SK-N-SH (cell line): ENCODE results near the gene PORCN. TPM values are rescaled to one million over a fixed set of nuclear protein-coding genes. Genes with fewer than 3 reads are reported as not detected.

Experiments used
- CTCF ChIA-PET: fragments of 300-600, 350-600 bp; formaldehyde crosslinking; extraction: SDS; loops from one replicate; lab custom pipeline; 2021; lab: Yijun Ruan, JAX
- POLR2A ChIA-PET: fragments of 350-600 bp; sonication (Branson Sonifier 250); formaldehyde crosslinking; extraction: SDS; loops from one replicate; lab custom pipeline; 2020; ENCODE audit warnings: antibody characterized with exemption, inconsistent platforms; lab: Yijun Ruan, JAX
- DNase-seq: peaks from one replicate; pipeline ENCODE4 v3.0.0; 2012
- H2AFZ ChIP-seq: fragments of 200-600 bp; sonication (generic); 2 replicates; pipeline ENCODE4 v1.8.1; 2016; ENCODE audit warnings: antibody characterized with exemption, mild to moderate bottlenecking, low read depth
- H3F3A ChIP-seq: fragments of 200-600 bp; sonication (generic); replicated peaks from 2 replicates; pipeline ENCODE3; 2016; ENCODE audit warnings: antibody characterized with exemption, mild to moderate bottlenecking; ENCODE audit not compliant: insufficient read depth
- H3K27ac ChIP-seq, 2 experiments: fragments of 200-500 bp in 1 of 2; fragments of 200-600 bp in 1 of 2; sonication (Bioruptor generic) in 1 of 2; sonication (generic), shearing (Covaris generic) in 1 of 2; 2 replicates each; pipeline versions ENCODE4 v1.5.1 to v1.6.1; 2014 to 2016; ENCODE audit warnings: low read depth in 2 of 2, inconsistent platforms in 1 of 2, low read length in 1 of 2, mild to moderate bottlenecking in 1 of 2, mixed read lengths in 1 of 2
- H3K27me3 ChIP-seq: fragments of 200-600 bp; sonication (generic), shearing (Covaris generic); 2 replicates; pipeline ENCODE4 v1.6.1; 2016; ENCODE audit warnings: mixed run types; ENCODE audit not compliant: insufficient read depth
- H3K36me3 ChIP-seq, 2 experiments: fragments of 200-500 bp in 1 of 2; fragments of 200-600 bp in 1 of 2; sonication (Bioruptor generic) in 1 of 2; sonication (generic) in 1 of 2; replicated peaks in 1 of 2; 2 replicates each; pipeline versions ENCODE3 to v1.5.1; 2014 to 2016; ENCODE audit warnings: low read length in 1 of 2, mild to moderate bottlenecking in 1 of 2; ENCODE audit not compliant: insufficient read depth in 2 of 2, control insufficient read depth in 1 of 2
- H3K4me1 ChIP-seq, 2 experiments: fragments of 200-500 bp in 1 of 2; fragments of 200-600 bp in 1 of 2; sonication (Bioruptor generic) in 1 of 2; sonication (generic), shearing (Covaris generic) in 1 of 2; 2 replicates each; pipeline versions ENCODE4 v1.5.1 to v1.6.1; 2014 to 2016; ENCODE audit warnings: low read depth in 1 of 2, low read length in 1 of 2, mixed run types in 1 of 2; ENCODE audit not compliant: insufficient read depth in 2 of 2, control insufficient read depth in 1 of 2
- H3K4me2 ChIP-seq: fragments of 200-600 bp; sonication (generic), shearing (Covaris generic); 2 replicates; pipeline ENCODE4 v1.6.1; 2017; ENCODE audit warnings: mixed run types
- H3K4me3 ChIP-seq, 2 experiments: fragments of 200-500 bp in 1 of 2; fragments of 200-600 bp in 1 of 2; sonication (Bioruptor generic) in 1 of 2; sonication (generic), shearing (Covaris generic) in 1 of 2; 2 replicates each; pipeline versions ENCODE4 v1.5.1 to v1.8.1; 2014 to 2016; ENCODE audit warnings: low read depth in 2 of 2, inconsistent platforms in 1 of 2, low read length in 1 of 2, mild to moderate bottlenecking in 1 of 2, mixed read lengths in 1 of 2, moderate library complexity in 1 of 2
- H3K79me2 ChIP-seq: fragments of 200-600 bp; sonication (generic); 2 replicates; pipeline ENCODE4 v1.8.1; 2017; ENCODE audit warnings: mild to moderate bottlenecking; ENCODE audit not compliant: insufficient read depth
- H3K9ac ChIP-seq: fragments of 200-600 bp; sonication (generic); 2 replicates; pipeline ENCODE4 v1.6.1; 2017; ENCODE audit warnings: mixed run types
- H3K9me2 ChIP-seq: fragments of 200-600 bp; sonication (generic); 2 replicates; pipeline ENCODE4 v1.6.1; 2017; ENCODE audit warnings: mixed run types
- H3K9me3 ChIP-seq: fragments of 200-600 bp; sonication (generic); 2 replicates; pipeline ENCODE4 v1.6.1; 2017; ENCODE audit warnings: mixed run types, mild to moderate bottlenecking, moderate library complexity
- H4K20me1 ChIP-seq: fragments of 200-600 bp; sonication (generic); 2 replicates; pipeline ENCODE4 v1.6.1; 2017; ENCODE audit warnings: mild to moderate bottlenecking, mixed run types; ENCODE audit not compliant: insufficient read depth
- CHD2 ChIP-seq: fragments of 150-350 bp; IDR thresholded peaks from 2 replicates; pipeline ENCODE4 v1.6.1; 2018; ENCODE audit warnings: low read length; ENCODE audit not compliant: partially characterized antibody
- EP300 ChIP-seq, 2 experiments: IDR thresholded peaks; 2 replicates each; pipeline versions ENCODE4 v1.4.0 to v1.6.1; 2012; ENCODE audit warnings: borderline replicate concordance in 1 of 2, low read depth in 1 of 2, low read length in 1 of 2
- FOXM1 ChIP-seq: IDR thresholded peaks from 2 replicates; pipeline ENCODE4 v1.4.0; 2012; ENCODE audit warnings: low read depth, mild to moderate bottlenecking
- GABPA ChIP-seq: IDR thresholded peaks from 2 replicates; pipeline ENCODE4 v1.4.0; 2012; ENCODE audit warnings: low read depth, mild to moderate bottlenecking
- MEF2A ChIP-seq: IDR thresholded peaks from 2 replicates; pipeline ENCODE4 v1.4.0; 2012; ENCODE audit warnings: low read depth, borderline replicate concordance
- RCOR1 ChIP-seq: fragments of 150-350 bp; IDR thresholded peaks from 2 replicates; pipeline ENCODE4 v1.6.1; 2017; ENCODE audit warnings: antibody characterized with exemption, low read length
- REST ChIP-seq: IDR thresholded peaks from 2 replicates; pipeline ENCODE4 v1.6.1; 2012; ENCODE audit warnings: mild to moderate bottlenecking, low read depth, low read length, moderate library complexity
- SMC3 ChIP-seq: IDR thresholded peaks from 2 replicates; pipeline ENCODE4 v1.6.1; 2012; ENCODE audit warnings: low read depth, low read length, improper control_type of control experiment
- WGBS: methylation state at CpG from one replicate; pipeline ENCODE4 v1.1.6; 2017; ENCODE audit warnings: low lambda C conversion rate; 5-methylcytosine and 5-hydroxymethylcytosine counted together
- polyA plus RNA-seq, 3 experiments: library from polyadenylated mRNA; depleted of rRNA; stranded (reverse); fragments of >200 nt; gene quantifications; 2 replicates each; pipeline ENCODE4 v1.2.3, GENCODE V29; 2012
- TF ChIP-seq, protein P1 (sequence below): fragments of 150-350 bp; IDR thresholded peaks from 2 replicates; pipeline ENCODE4 v1.6.1; 2017; ENCODE audit warnings: antibody characterized with exemption, low read length, low read depth, borderline replicate concordance
- TF ChIP-seq, protein P2 (sequence below): IDR thresholded peaks from 2 replicates; pipeline ENCODE4 v1.4.0; 2012; ENCODE audit warnings: low read depth, borderline replicate concordance

Gene PORCN
- polyA plus RNA-seq, 1 of the 3 experiments (the other 2 are of a cell fraction) = 11.0 TPM

DNA sequence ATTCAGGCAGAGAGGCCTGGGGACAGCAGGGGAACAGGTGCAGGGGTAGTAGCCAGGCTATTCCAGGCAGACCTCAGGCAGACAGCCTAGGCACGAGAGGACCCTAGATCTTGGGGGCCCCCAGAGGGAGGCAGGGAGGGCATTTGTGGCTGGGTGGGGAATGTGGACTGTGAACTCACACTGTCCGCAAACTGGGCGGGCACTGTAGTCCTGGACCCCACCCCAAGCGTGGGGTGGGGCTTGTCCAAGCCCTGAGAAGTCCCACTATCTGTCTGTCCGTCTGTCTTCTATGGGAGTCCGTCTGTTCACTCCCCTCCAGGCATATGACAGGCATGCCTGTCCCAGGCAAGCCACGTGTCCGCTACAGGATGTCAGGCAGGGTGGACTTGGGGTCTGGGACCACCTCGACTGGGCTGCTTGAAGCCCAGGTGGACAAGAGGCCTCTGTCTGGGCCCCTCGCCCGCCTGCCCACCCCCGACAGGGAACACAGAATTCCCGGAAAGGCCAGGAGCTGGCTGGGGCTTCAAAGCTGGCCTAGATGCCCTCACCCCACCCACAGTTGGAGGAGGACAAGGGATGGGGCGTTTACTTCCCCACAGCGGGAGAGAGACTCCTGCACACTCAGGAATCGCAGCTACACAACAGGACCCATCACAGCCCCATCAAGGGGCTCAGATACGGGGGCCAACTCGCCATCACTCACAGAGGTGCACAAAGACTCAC is 38.5 kb upstream of the PORCN start, which contains the start of gene SLC38A5:
Gene SLC38A5 (minus strand): TSS at position 151 of the 723 bp plus-strand sequence. CDS start 2,336 bp downstream, outside the sequence.
- Histone ChIP-seq H3K79me2 (no peaks in the 10 kb centered on the region), H3K27me3 (no peaks in the 10 kb centered on the region; the same call in 1 of the 2 replicates), H3F3A (no peaks in the 10 kb centered on the region), H3K27ac (no peak within 1 kb of the TSS), H3K36me3 (no peaks in the 10 kb centered on the region), H3K9me3 (no peaks in the 10 kb centered on the region), H3K9ac (no peak within 1 kb of the TSS), H4K20me1 (no peaks in the 10 kb centered on the region), H3K4me2 (no peak within 1 kb of the TSS), H2AFZ (no peak within 1 kb of the TSS), H3K9me2 (no peaks in the 10 kb centered on the region), H3K4me3 (no peak within 1 kb of the TSS), H3K4me1 (peaks cover 0 to 7% of the 10 kb centered on the region in 2 experiments; a peak in 1 of 4 replicates)
- WGBS = 64% methylated on average over 8 of the region's 18 CpGs
- DNase-seq = no peak
- POLR2A ChIA-PET = no interaction called here
- CTCF ChIA-PET = no interaction called here
- no peak for TF ChIP-seq FOXM1

DNA sequence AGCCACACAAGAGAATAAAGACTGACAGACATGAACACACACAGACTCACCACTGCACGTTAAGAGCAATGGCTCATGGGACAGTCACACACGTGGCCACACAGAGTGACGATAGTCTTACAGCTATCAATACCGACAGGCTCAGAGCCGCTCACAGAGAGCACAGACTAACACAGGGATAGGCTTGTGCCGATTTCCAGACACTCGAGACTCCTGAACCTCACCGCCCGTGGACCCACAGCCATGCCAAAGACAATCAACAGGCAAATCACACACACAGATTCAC is 38.0 kb upstream of the PORCN start:
- H3K27ac ChIP-seq = no peak overlapping the region
- CTCF ChIA-PET = no interaction called here
- H3K9me2 ChIP-seq = no peaks in the 10 kb centered on the region
- H3K9me3 ChIP-seq = no peaks in the 10 kb centered on the region
- no peak overlapping the region for H2AFZ ChIP-seq
- H3F3A ChIP-seq = no peaks in the 10 kb centered on the region
- no peaks in the 10 kb centered on the region for H3K36me3 ChIP-seq
- POLR2A ChIA-PET = interaction anchor here (0.5 kb wide), 1 partner anchor 720 kb away, joined by 3 read pairs; no protein-coding TSS in a partner anchor
- peaks cover 0 to 2% of the 10 kb centered on the region in 2 experiments; a peak in 1 of 4 replicates for H3K4me1 ChIP-seq
- WGBS = 68% methylated on average over 8 of the region's 9 CpGs
- H3K4me3 ChIP-seq = no peak overlapping the region
- no peak overlapping the region for H3K9ac ChIP-seq
- no peaks in the 10 kb centered on the region; the same call in 1 of the 2 replicates for H3K27me3 ChIP-seq
- H4K20me1 ChIP-seq = no peaks in the 10 kb centered on the region
- H3K4me2 ChIP-seq = no peak overlapping the region
- TF ChIP-seq MEF2A = no peak
- TF ChIP-seq CHD2 = no peak
- TF ChIP-seq, all 33 proteins: peak for 0
- DNase-seq = no peak
- H3K79me2 ChIP-seq = no peaks in the 10 kb centered on the region

DNA sequence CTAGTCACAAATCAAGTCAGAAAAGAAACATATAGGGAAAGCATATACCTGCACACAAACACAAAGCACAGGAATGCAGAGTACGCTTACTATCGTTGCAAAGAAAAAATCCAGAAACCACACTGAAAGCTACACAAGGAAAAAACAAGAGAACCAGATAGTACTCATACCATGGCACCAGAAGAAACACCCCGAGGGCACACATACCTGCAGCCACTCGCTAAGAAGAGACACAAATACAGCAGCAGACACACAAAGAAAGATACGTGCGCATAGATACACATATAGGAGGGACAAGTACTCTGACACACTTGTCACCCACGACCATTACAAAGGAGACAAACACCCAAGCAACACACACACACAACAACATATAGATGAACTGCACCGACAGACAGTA is 37.3 kb upstream of the PORCN start:
- TF ChIP-seq RCOR1 = no peak
- TF ChIP-seq, protein P1, sequence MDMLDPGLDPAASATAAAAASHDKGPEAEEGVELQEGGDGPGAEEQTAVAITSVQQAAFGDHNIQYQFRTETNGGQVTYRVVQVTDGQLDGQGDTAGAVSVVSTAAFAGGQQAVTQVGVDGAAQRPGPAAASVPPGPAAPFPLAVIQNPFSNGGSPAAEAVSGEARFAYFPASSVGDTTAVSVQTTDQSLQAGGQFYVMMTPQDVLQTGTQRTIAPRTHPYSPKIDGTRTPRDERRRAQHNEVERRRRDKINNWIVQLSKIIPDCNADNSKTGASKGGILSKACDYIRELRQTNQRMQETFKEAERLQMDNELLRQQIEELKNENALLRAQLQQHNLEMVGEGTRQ = no peak
- TF ChIP-seq CHD2 = no peak
- no peak for TF ChIP-seq REST
- no peak for TF ChIP-seq SMC3
- no peak for TF ChIP-seq GABPA
- TF ChIP-seq, protein P2, sequence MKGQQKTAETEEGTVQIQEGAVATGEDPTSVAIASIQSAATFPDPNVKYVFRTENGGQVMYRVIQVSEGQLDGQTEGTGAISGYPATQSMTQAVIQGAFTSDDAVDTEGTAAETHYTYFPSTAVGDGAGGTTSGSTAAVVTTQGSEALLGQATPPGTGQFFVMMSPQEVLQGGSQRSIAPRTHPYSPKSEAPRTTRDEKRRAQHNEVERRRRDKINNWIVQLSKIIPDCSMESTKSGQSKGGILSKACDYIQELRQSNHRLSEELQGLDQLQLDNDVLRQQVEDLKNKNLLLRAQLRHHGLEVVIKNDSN = no peak
- TF ChIP-seq EP300 (IDR thresholded peaks at IDR 0.05; ENCODE audit: borderline replicate concordance in 1 of 2, low read depth in 1 of 2, low read length in 1 of 2) = no peak
- H3K9me2 ChIP-seq = no peaks in the 10 kb centered on the region
- no peak overlapping the region for H3K4me2 ChIP-seq
- no peaks in the 10 kb centered on the region for H3K9me3 ChIP-seq
- no peak for DNase-seq
- H3K9ac ChIP-seq = no peak overlapping the region
- no peak overlapping the region for H3K4me3 ChIP-seq
- H3F3A ChIP-seq = no peaks in the 10 kb centered on the region
- H3K36me3 ChIP-seq = no peaks in the 10 kb centered on the region
- no peak overlapping the region for H3K27ac ChIP-seq
- H3K4me1 ChIP-seq = no peaks in the 10 kb centered on the region; a peak in 1 of 4 replicates
- 45% methylated on average over 8 of the region's 8 CpGs for WGBS
- H3K79me2 ChIP-seq = peaks cover 5% of the 10 kb centered on the region
- POLR2A ChIA-PET = interaction anchor here (0.5 kb wide), 1 partner anchor 720 kb away, joined by 3 read pairs; no protein-coding TSS in a partner anchor
- no peak overlapping the region for H2AFZ ChIP-seq
- CTCF ChIA-PET = no interaction called here
- H3K27me3 ChIP-seq = no peaks in the 10 kb centered on the region; the same call in 1 of the 2 replicates
- H4K20me1 ChIP-seq = no peaks in the 10 kb centered on the region
